HEK293 (cell line): ENCODE results near the gene TPGS1.

Source experiments
- BCL11B ChIP-seq: fragments of 450-650 bp; formaldehyde crosslinking; IDR thresholded peaks from 2 replicates; pipeline ENCODE4 v1.5.1; 2016; ENCODE audit warnings: low read depth, missing biosample characterization, missing genetic modification characterization
- EGR2 ChIP-seq: fragments of 450-650 bp; formaldehyde crosslinking; IDR thresholded peaks from 2 replicates; pipeline ENCODE4 v1.5.1; 2016; ENCODE audit warnings: low read depth, missing biosample characterization, missing genetic modification characterization
- KLF8 ChIP-seq: fragments of 450-650 bp; formaldehyde crosslinking; IDR thresholded peaks from 2 replicates; pipeline ENCODE4 v1.5.1; 2016; ENCODE audit warnings: missing biosample characterization, missing genetic modification characterization
- OSR2 ChIP-seq: fragments of 450-650 bp; formaldehyde crosslinking; IDR thresholded peaks from 2 replicates; pipeline ENCODE4 v1.5.1; 2016; ENCODE audit warnings: missing biosample characterization, missing genetic modification characterization
- REPIN1 ChIP-seq: fragments of 450-650 bp; formaldehyde crosslinking; IDR thresholded peaks from 2 replicates; pipeline ENCODE4 v1.5.1; 2017; ENCODE audit warnings: missing biosample characterization, missing genetic modification characterization, low read depth
- SP7 ChIP-seq: fragments of 450-650 bp; formaldehyde crosslinking; IDR thresholded peaks from 2 replicates; pipeline ENCODE4 v1.5.1; 2016; ENCODE audit warnings: missing biosample characterization, missing genetic modification characterization
- YY2 ChIP-seq: fragments of 450-650 bp; formaldehyde crosslinking; IDR thresholded peaks from 2 replicates; pipeline ENCODE4 v1.5.1; 2016; ENCODE audit warnings: missing biosample characterization, missing genetic modification characterization
- ZEB2 ChIP-seq: fragments of 450-650 bp; formaldehyde crosslinking; IDR thresholded peaks from 2 replicates; pipeline ENCODE4 v1.5.1; 2016; ENCODE audit warnings: missing biosample characterization, missing genetic modification characterization
- ZFP69B ChIP-seq: fragments of 450-650 bp; formaldehyde crosslinking; IDR thresholded peaks from 2 replicates; pipeline ENCODE4 v1.5.1; 2016; ENCODE audit warnings: missing biosample characterization, missing genetic modification characterization
- ZIC2 ChIP-seq: fragments of 450-650 bp; formaldehyde crosslinking; IDR thresholded peaks from 2 replicates; pipeline ENCODE4 v1.5.1; 2016; ENCODE audit warnings: missing biosample characterization, missing genetic modification characterization
- ZNF10 ChIP-seq: fragments of 450-650 bp; formaldehyde crosslinking; IDR thresholded peaks from 2 replicates; pipeline ENCODE4 v1.5.1; 2017; ENCODE audit warnings: missing biosample characterization, missing genetic modification characterization
- ZNF2 ChIP-seq: fragments of 450-650 bp; formaldehyde crosslinking; IDR thresholded peaks from 2 replicates; pipeline ENCODE4 v1.5.1; 2016; ENCODE audit warnings: missing biosample characterization, missing genetic modification characterization
- ZNF24 ChIP-seq: fragments of 450-650 bp; formaldehyde crosslinking; IDR thresholded peaks from 2 replicates; pipeline ENCODE4 v1.5.1; 2016; ENCODE audit warnings: missing biosample characterization, missing genetic modification characterization
- ZNF335 ChIP-seq: fragments of 450-650 bp; formaldehyde crosslinking; conservative IDR thresholded peaks from 2 replicates; pipeline ENCODE4 v1.5.1; 2016; ENCODE audit warnings: missing biosample characterization, missing genetic modification characterization
- ZNF394 ChIP-seq: fragments of 450-650 bp; formaldehyde crosslinking; IDR thresholded peaks from 2 replicates; pipeline ENCODE4 v1.5.1; 2016; ENCODE audit warnings: missing biosample characterization, missing genetic modification characterization, mild to moderate bottlenecking, moderate library complexity, borderline replicate concordance
- ZNF629 ChIP-seq: fragments of 450-650 bp; formaldehyde crosslinking; IDR thresholded peaks from 2 replicates; pipeline ENCODE4 v1.5.1; 2017; ENCODE audit warnings: missing biosample characterization, missing genetic modification characterization
- ZNF660 ChIP-seq: fragments of 450-650 bp; IDR thresholded peaks from 2 replicates; pipeline ENCODE4 v1.5.1; 2018; ENCODE audit warnings: missing biosample characterization, mild to moderate bottlenecking, missing genetic modification characterization
- ZNF701 ChIP-seq: fragments of 450-650 bp; formaldehyde crosslinking; IDR thresholded peaks from 2 replicates; pipeline ENCODE4 v1.5.1; 2016; ENCODE audit warnings: missing biosample characterization, missing genetic modification characterization
- ZNF707 ChIP-seq: fragments of 450-650 bp; formaldehyde crosslinking; IDR thresholded peaks from 2 replicates; pipeline ENCODE4 v1.5.1; 2016; ENCODE audit warnings: missing biosample characterization, missing genetic modification characterization
- TF ChIP-seq, protein P1 (sequence below): fragments of 450-650 bp; formaldehyde crosslinking; IDR thresholded peaks from 2 replicates; pipeline ENCODE4 v1.5.1; 2016; ENCODE audit warnings: missing biosample characterization, missing genetic modification characterization
- TF ChIP-seq, protein P2 (sequence below): fragments of 450-650 bp; formaldehyde crosslinking; IDR thresholded peaks from 2 replicates; pipeline ENCODE4 v1.5.1; 2016; ENCODE audit warnings: missing biosample characterization, missing genetic modification characterization
- TF ChIP-seq, protein P3 (sequence below): fragments of 450-650 bp; IDR thresholded peaks from 2 replicates; pipeline ENCODE4 v1.5.1; 2018; ENCODE audit warnings: missing biosample characterization, missing genetic modification characterization
- TF ChIP-seq, protein P4 (sequence below): fragments of 450-650 bp; formaldehyde crosslinking; IDR thresholded peaks from 2 replicates; pipeline ENCODE4 v1.5.1; 2017; ENCODE audit warnings: missing biosample characterization, missing genetic modification characterization
- TF ChIP-seq, protein P5 (sequence below): fragments of 450-650 bp; formaldehyde crosslinking; IDR thresholded peaks from 2 replicates; pipeline ENCODE4 v1.5.1; 2016; ENCODE audit warnings: missing biosample characterization, missing genetic modification characterization
- TF ChIP-seq, protein P6 (sequence below): fragments of 450-650 bp; formaldehyde crosslinking; IDR thresholded peaks from 2 replicates; pipeline ENCODE4 v1.5.1; 2016; ENCODE audit warnings: missing biosample characterization, missing genetic modification characterization
- TF ChIP-seq, protein P7 (sequence below): fragments of 450-650 bp; formaldehyde crosslinking; IDR thresholded peaks from 2 replicates; pipeline ENCODE4 v1.5.1; 2016; ENCODE audit warnings: missing biosample characterization, missing genetic modification characterization

The TPGS1 gene

DNA sequence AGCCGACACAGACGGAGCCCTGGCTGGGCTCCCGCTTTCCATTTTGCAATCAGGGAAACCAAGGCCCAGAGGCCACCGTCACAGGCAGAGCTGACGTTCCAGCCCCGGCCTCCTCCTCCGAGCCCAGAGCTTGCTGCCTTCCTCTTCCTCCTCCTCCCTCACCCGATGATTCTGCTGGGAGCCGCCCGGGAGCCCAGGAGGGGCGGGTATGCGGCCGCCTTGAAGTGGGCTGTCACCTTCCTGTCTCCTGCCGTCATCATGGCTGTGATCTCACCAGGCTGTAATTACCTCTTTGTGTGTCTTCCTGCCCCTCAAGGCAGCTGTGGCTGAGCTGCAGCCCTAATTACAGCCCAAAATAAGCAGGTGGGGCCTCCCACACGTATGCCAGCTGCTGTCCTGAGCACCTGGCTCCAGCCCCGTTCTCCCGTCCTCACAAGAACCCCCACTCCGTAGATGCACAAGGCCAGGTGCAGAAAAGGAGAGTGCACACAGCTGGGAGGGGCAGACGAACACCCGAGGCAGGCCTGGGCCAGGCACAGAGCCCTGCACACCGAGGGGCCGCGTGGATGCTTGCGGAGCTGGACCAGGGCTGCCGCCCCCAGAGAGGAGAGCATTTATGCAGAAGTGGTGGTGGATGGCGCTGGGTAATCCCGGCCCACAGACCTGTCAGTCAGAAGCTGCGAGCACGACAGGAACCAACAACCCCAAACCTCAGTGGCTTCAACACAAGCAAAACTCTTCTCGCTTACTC is 4.0 kb downstream of the TPGS1 start (continued):
- TF ChIP-seq BCL11B (tag by site-specific recombination) (no peak), KLF8 (tag by site-specific recombination) (peak; percentile 58; the same call in 1 of the 2 replicates), ZNF394 (peak; percentile 30; the same call in 1 of the 2 replicates), ZNF2 (tag by site-specific recombination) (peak; percentile 43; the same call in 1 of the 2 replicates), ZNF707 (tag by site-specific recombination) (0 out of 2 replicates have a peak, but pooled peaks have one; percentile 22), ZNF24 (no peak), REPIN1 (tag by site-specific recombination) (no peak), ZNF335 (0 out of 2 replicates have a peak, but pooled peaks have one; percentile 9), ZNF10 (tag by site-specific recombination) (peak; percentile 91), ZNF701 (no peak), ZNF629 (tag by site-specific recombination) (peak; percentile 99), SP7 (tag by site-specific recombination) (peak; percentile 99), ZNF660 (no peak), ZIC2 (tag by site-specific recombination) (peak; percentile 97), EGR2 (tag by site-specific recombination) (peak; percentile 8; the same call in 1 of the 2 replicates), ZFP69B (tag by site-specific recombination) (peak; percentile 80), OSR2 (tag by site-specific recombination) (peak; percentile 88), ZEB2 (tag by site-specific recombination) (peak; percentile 54; the same call in 1 of the 2 replicates), YY2 (tag by site-specific recombination) (no peak)
- TF ChIP-seq, protein P1, sequence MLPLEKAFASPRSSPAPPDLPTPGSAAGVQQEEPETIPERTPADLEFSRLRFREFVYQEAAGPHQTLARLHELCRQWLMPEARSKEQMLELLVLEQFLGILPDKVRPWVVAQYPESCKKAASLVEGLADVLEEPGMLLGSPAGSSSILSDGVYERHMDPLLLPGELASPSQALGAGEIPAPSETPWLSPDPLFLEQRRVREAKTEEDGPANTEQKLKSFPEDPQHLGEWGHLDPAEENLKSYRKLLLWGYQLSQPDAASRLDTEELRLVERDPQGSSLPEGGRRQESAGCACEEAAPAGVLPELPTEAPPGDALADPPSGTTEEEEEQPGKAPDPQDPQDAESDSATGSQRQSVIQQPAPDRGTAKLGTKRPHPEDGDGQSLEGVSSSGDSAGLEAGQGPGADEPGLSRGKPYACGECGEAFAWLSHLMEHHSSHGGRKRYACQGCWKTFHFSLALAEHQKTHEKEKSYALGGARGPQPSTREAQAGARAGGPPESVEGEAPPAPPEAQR (tag by site-specific recombination) = no peak
- TF ChIP-seq, protein P2, sequence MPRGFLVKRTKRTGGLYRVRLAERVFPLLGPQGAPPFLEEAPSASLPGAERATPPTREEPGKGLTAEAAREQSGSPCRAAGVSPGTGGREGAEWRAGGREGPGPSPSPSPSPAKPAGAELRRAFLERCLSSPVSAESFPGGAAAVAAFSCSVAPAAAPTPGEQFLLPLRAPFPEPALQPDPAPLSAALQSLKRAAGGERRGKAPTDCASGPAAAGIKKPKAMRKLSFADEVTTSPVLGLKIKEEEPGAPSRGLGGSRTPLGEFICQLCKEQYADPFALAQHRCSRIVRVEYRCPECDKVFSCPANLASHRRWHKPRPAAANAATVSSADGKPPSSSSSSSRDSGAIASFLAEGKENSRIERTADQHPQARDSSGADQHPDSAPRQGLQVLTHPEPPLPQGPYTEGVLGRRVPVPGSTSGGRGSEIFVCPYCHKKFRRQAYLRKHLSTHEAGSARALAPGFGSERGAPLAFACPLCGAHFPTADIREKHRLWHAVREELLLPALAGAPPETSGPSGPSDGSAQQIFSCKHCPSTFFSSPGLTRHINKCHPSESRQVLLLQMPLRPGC (tag by site-specific recombination) = peak; percentile 35; the same call in 1 of the 2 replicates
- TF ChIP-seq, protein P3, sequence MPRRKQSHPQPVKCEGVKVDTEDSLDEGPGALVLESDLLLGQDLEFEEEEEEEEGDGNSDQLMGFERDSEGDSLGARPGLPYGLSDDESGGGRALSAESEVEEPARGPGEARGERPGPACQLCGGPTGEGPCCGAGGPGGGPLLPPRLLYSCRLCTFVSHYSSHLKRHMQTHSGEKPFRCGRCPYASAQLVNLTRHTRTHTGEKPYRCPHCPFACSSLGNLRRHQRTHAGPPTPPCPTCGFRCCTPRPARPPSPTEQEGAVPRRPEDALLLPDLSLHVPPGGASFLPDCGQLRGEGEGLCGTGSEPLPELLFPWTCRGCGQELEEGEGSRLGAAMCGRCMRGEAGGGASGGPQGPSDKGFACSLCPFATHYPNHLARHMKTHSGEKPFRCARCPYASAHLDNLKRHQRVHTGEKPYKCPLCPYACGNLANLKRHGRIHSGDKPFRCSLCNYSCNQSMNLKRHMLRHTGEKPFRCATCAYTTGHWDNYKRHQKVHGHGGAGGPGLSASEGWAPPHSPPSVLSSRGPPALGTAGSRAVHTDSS (tag by site-specific recombination) = peak; percentile 87
- TF ChIP-seq, protein P4, sequence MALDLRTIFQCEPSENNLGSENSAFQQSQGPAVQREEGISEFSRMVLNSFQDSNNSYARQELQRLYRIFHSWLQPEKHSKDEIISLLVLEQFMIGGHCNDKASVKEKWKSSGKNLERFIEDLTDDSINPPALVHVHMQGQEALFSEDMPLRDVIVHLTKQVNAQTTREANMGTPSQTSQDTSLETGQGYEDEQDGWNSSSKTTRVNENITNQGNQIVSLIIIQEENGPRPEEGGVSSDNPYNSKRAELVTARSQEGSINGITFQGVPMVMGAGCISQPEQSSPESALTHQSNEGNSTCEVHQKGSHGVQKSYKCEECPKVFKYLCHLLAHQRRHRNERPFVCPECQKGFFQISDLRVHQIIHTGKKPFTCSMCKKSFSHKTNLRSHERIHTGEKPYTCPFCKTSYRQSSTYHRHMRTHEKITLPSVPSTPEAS (tag by site-specific recombination) = no peak
- TF ChIP-seq, protein P5, sequence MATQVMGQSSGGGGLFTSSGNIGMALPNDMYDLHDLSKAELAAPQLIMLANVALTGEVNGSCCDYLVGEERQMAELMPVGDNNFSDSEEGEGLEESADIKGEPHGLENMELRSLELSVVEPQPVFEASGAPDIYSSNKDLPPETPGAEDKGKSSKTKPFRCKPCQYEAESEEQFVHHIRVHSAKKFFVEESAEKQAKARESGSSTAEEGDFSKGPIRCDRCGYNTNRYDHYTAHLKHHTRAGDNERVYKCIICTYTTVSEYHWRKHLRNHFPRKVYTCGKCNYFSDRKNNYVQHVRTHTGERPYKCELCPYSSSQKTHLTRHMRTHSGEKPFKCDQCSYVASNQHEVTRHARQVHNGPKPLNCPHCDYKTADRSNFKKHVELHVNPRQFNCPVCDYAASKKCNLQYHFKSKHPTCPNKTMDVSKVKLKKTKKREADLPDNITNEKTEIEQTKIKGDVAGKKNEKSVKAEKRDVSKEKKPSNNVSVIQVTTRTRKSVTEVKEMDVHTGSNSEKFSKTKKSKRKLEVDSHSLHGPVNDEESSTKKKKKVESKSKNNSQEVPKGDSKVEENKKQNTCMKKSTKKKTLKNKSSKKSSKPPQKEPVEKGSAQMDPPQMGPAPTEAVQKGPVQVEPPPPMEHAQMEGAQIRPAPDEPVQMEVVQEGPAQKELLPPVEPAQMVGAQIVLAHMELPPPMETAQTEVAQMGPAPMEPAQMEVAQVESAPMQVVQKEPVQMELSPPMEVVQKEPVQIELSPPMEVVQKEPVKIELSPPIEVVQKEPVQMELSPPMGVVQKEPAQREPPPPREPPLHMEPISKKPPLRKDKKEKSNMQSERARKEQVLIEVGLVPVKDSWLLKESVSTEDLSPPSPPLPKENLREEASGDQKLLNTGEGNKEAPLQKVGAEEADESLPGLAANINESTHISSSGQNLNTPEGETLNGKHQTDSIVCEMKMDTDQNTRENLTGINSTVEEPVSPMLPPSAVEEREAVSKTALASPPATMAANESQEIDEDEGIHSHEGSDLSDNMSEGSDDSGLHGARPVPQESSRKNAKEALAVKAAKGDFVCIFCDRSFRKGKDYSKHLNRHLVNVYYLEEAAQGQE (tag by site-specific recombination) = no peak
- TF ChIP-seq, protein P6, sequence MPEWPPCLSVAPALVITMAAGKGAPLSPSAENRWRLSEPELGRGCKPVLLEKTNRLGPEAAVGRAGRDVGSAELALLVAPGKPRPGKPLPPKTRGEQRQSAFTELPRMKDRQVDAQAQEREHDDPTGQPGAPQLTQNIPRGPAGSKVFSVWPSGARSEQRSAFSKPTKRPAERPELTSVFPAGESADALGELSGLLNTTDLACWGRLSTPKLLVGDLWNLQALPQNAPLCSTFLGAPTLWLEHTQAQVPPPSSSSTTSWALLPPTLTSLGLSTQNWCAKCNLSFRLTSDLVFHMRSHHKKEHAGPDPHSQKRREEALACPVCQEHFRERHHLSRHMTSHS = no peak
- TF ChIP-seq, protein P7, sequence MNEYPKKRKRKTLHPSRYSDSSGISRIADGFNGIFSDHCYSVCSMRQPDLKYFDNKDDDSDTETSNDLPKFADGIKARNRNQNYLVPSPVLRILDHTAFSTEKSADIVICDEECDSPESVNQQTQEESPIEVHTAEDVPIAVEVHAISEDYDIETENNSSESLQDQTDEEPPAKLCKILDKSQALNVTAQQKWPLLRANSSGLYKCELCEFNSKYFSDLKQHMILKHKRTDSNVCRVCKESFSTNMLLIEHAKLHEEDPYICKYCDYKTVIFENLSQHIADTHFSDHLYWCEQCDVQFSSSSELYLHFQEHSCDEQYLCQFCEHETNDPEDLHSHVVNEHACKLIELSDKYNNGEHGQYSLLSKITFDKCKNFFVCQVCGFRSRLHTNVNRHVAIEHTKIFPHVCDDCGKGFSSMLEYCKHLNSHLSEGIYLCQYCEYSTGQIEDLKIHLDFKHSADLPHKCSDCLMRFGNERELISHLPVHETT (tag by site-specific recombination) = peak; percentile 60; the same call in 1 of the 2 replicates
